Measurements from ENCODE around the gene DCAF4L1. TPM values are rescaled to one million over a fixed set of nuclear protein-coding genes. Genes with fewer than 3 reads are reported as not detected.
A peak's percentile ranks its signal among the peaks of the same experiment; 100 is the strongest.

DCAF4L1 gene
- total RNA-seq: under 1 TPM in 2 of 3 donors, not detected in 1; 0.05 to 0.09 TPM
- long read RNA-seq, donor 1: 0 reads
- long read RNA-seq, donor 2: 0 reads

- intact Hi-C loops (cut with DNase I, micrococcal nuclease): no loop called here
- no peak for DNase-seq
- H3K36me3 ChIP-seq (ENCODE audit: low read depth): no peaks in the 10 kb centered on the region
- no peak within 1 kb of the TSS for H3K4me3 ChIP-seq
- TF ChIP-seq, protein P1, sequence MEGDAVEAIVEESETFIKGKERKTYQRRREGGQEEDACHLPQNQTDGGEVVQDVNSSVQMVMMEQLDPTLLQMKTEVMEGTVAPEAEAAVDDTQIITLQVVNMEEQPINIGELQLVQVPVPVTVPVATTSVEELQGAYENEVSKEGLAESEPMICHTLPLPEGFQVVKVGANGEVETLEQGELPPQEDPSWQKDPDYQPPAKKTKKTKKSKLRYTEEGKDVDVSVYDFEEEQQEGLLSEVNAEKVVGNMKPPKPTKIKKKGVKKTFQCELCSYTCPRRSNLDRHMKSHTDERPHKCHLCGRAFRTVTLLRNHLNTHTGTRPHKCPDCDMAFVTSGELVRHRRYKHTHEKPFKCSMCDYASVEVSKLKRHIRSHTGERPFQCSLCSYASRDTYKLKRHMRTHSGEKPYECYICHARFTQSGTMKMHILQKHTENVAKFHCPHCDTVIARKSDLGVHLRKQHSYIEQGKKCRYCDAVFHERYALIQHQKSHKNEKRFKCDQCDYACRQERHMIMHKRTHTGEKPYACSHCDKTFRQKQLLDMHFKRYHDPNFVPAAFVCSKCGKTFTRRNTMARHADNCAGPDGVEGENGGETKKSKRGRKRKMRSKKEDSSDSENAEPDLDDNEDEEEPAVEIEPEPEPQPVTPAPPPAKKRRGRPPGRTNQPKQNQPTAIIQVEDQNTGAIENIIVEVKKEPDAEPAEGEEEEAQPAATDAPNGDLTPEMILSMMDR (IDR thresholded peaks at IDR 0.05): no peak
- H3K9me3 ChIP-seq: no peaks in the 10 kb centered on the region
- ATAC-seq: no peak
- no peaks in the 10 kb centered on the region for H3K4me1 ChIP-seq (ENCODE audit: low read depth)
Observed at GRCh38 chr4:41981456-41981855, at the start of gene DCAF4L1. Gene DCAF4L1, plus strand, starts transcription at chr4:41981756. Its CDS starts 37 bp downstream, at chr4:41981793.

DNA sequence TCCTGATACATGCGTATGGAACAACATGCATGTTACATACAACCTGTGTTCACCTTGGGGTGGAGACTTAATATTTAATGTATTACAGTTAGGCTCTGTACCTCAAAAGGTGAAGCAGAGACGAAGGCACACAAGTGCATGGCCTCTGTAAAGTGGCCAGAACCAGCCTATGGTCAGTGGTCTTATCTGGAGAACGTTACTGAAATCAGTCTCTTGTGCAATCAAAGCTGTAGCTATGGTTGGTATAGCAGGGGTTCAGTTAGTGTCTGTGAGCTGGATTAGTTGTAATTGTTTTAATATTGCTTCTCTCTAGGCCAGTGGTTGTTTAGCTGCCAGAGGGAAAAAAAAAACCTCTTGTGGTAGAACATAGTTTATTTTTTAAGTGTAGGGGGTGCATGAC, 48.6 kb upstream of the DCAF4L1 start:
- DNase-seq (no peak), ATAC-seq (no peak)
- intact Hi-C loops (cut with DNase I, micrococcal nuclease): no loop called here
- Histone ChIP-seq H3K9me3 (no peaks in the 10 kb centered on the region), H3K36me3 (ENCODE audit: low read depth) (no peaks in the 10 kb centered on the region), H3K4me3 (no peak overlapping the region), H3K4me1 (ENCODE audit: low read depth) (peaks cover 19% of the 10 kb centered on the region)
- TF ChIP-seq, protein P1 (IDR thresholded peaks at IDR 0.05): no peak

DNA sequence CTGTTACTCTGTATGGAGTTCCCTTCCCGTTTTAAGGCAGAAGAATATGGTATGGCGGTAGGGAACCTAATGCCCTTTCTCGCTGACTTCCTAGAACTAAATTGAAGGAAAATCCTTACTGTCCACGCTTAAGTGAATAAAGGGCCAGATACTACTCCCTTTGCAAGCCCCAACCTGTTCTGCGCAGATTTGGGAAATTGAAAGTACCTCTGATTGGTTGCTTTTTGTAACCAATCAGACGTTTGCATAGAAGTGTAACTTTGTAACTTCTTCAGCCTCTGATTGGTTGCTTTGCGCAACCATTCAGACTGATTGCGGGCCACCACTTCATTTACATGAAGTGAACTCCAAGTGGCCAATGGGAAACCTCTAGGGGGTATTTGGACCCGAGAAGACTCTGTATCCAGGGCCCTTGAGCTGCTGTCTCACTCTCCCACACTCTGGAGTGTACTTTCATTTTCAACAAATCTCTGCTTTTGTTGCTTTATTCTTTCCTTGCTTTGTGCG, 47.5 kb upstream of the DCAF4L1 start:
- H3K4me1 ChIP-seq (ENCODE audit: low read depth): peaks cover 23% of the 10 kb centered on the region
- DNase-seq (peak in 1 of 3 donors; percentile 12), ATAC-seq (no peak)
- H3K4me3 ChIP-seq: no peak overlapping the region
- TF ChIP-seq, protein P1 (IDR thresholded peaks at IDR 0.05): no peak
- H3K36me3 ChIP-seq (ENCODE audit: low read depth): no peaks in the 10 kb centered on the region
- intact Hi-C loops (cut with DNase I, micrococcal nuclease): no loop called here
- no peaks in the 10 kb centered on the region for H3K9me3 ChIP-seq

DNA sequence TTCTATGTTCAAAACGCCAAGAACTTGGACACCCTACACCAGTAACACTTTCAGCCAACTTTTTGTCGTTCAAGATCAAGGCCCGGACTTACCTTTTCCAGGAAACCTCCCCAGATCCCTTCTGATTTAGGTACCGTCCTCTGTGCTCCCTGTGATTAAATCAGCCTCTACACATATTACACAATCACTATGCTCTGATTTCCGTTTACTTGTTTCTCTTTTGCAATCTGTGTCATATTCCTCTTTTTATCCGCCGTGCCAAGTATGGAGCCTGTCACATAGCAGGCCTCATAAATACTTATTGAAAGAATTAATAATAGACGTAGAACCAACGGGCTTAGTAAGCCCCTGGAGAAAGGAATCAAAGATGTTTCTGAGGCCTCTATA, 47.0 kb upstream of the DCAF4L1 start:
- TF ChIP-seq, protein P1 (IDR thresholded peaks at IDR 0.05): no peak
- intact Hi-C loops (cut with DNase I, micrococcal nuclease): no loop called here
- peaks cover 23% of the 10 kb centered on the region for H3K4me1 ChIP-seq (ENCODE audit: low read depth)
- no peak for ATAC-seq
- no peak for DNase-seq
- no peaks in the 10 kb centered on the region for H3K9me3 ChIP-seq
- no peaks in the 10 kb centered on the region for H3K36me3 ChIP-seq (ENCODE audit: low read depth)
- H3K4me3 ChIP-seq: no peak overlapping the region

- peak; percentile 99 for ATAC-seq
- Histone ChIP-seq H3K9me3 (no peaks in the 10 kb centered on the region), H3K36me3 (ENCODE audit: low read depth) (no peaks in the 10 kb centered on the region), H3K4me3 (peak within 1 kb of the TSS; percentile 57), H3K4me1 (ENCODE audit: low read depth) (peaks cover 23% of the 10 kb centered on the region)
- TF ChIP-seq, protein P1 (IDR thresholded peaks at IDR 0.05): no peak
- peak; percentile 87 to 90 (median 87) for DNase-seq
- intact Hi-C loops (cut with DNase I, micrococcal nuclease): no loop called here
Observed at GRCh38 chr4:41934901-41935651, 46.5 kb upstream of the DCAF4L1 start, which contains the start of gene TMEM33. Gene TMEM33, plus strand, starts transcription at chr4:41935429. Its CDS starts 56 bp downstream, at chr4:41935485.
